ENCODE measurements around the gene TMEM186.
"Not testable (repeated sequence)": the region's sequence is repeated elsewhere in the genome, so short reads cannot be mapped to it uniquely, and the experiment has no call there.

Gene TMEM186

GRCh38 chr16:8797364-8798173 is at the start of gene TMEM186, which contains the start of gene PMM2:
TSS of gene TMEM186 (minus strand) at chr16:8797639. CDS start at chr16:8797614, 25 bp downstream.
TSS of gene PMM2 (plus strand) at chr16:8797839. CDS start at chr16:8797883, 44 bp downstream.
- peak; percentile 90 for DNase-seq (ENCODE audit: low read depth, low spot score)

- no peak for DNase-seq (ENCODE audit: low read depth, low spot score)
These were observed 49.7 kb upstream of the TMEM186 start for GRCh38 chr16:8847145-8847544.

- no peak for DNase-seq (ENCODE audit: low read depth, low spot score)
These were observed 49.0 kb upstream of the TMEM186 start for GRCh38 chr16:8846401-8846932.

GRCh38 chr16:8845699-8846298 is 48.4 kb upstream of the TMEM186 start:
- DNase-seq (ENCODE audit: low read depth, low spot score), result no peak

- DNase-seq (ENCODE audit: low read depth, low spot score), result not testable (repeated sequence)
These were observed 45.9 kb upstream of the TMEM186 start for GRCh38 chr16:8843296-8843695.

- DNase-seq (ENCODE audit: low read depth, low spot score), result not testable (repeated sequence)
These were observed 44.6 kb upstream of the TMEM186 start for GRCh38 chr16:8842016-8842415.

- DNase-seq (ENCODE audit: low read depth, low spot score), result not testable (repeated sequence)
These were observed 40.2 kb upstream of the TMEM186 start for GRCh38 chr16:8837594-8837993.

GRCh38 chr16:8836797-8837196 is 39.4 kb upstream of the TMEM186 start:
- DNase-seq (ENCODE audit: low read depth, low spot score), result not testable (repeated sequence)

- DNase-seq (ENCODE audit: low read depth, low spot score), result no peak
These were observed 35.3 kb upstream of the TMEM186 start for GRCh38 chr16:8832717-8833105.

- DNase-seq (ENCODE audit: low read depth, low spot score), result peak; percentile 95
These were observed 34.7 kb upstream of the TMEM186 start for GRCh38 chr16:8831871-8832716.

- DNase-seq (ENCODE audit: low read depth, low spot score), result no peak
These were observed 34.0 kb upstream of the TMEM186 start for GRCh38 chr16:8831450-8831849.

- DNase-seq (ENCODE audit: low read depth, low spot score), result no peak
These were observed 31.2 kb upstream of the TMEM186 start for GRCh38 chr16:8828541-8829165.

- DNase-seq (ENCODE audit: low read depth, low spot score), result no peak
These were observed 28.9 kb upstream of the TMEM186 start for GRCh38 chr16:8826278-8826879.

GRCh38 chr16:8822403-8822802 is 25.0 kb upstream of the TMEM186 start:
- no peak for DNase-seq (ENCODE audit: low read depth, low spot score)

- no peak for DNase-seq (ENCODE audit: low read depth, low spot score)
These were observed 22.1 kb upstream of the TMEM186 start for GRCh38 chr16:8819411-8820034.

GRCh38 chr16:8818504-8819270 is 21.2 kb upstream of the TMEM186 start:
- no peak for DNase-seq (ENCODE audit: low read depth, low spot score)

- no peak for DNase-seq (ENCODE audit: low read depth, low spot score)
These were observed 19.7 kb upstream of the TMEM186 start for GRCh38 chr16:8816967-8817655.

- DNase-seq (ENCODE audit: low read depth, low spot score), result no peak
These were observed 16.8 kb upstream of the TMEM186 start for GRCh38 chr16:8814095-8814806.

Data from iPS DF 19.7 (cell line).